Activated CD8-positive, alpha-beta memory T cell treated with anti-CD3 and anti-CD28 coated beads for 4 hours (primary cell): ENCODE data around the gene APBB1IP.
"Not testable (repeated sequence)": the region's sequence is repeated elsewhere in the genome, so short reads cannot be mapped to it uniquely, and the experiment has no call there.

Experiments used
- DNase-seq, 2 donors: peaks; one replicate each; pipeline ENCODE4 v3.0.0-alpha.2; 2020; ENCODE audit warnings: low read depth in 2 of 2

APBB1IP gene

DNA sequence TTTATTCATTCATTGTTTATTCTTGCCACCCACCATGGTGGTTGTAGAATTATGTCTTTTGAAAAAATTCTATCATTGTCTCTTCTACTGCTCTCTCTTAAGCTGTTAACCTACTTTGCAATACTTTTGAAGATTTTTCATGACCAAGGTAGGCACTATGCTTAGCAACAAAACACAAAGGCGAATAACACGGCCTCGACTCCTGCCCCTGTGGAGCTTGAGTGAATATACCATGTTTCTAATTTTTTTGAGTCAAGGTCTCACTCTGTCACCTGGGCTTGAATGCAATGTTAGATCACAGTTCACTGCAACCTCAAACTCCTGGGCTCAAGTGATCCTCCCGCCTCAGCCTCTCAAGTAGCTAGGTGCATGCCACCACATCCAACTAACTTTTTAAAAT, 39.4 kb downstream of the APBB1IP start:
- DNase-seq, result no peak

DNA sequence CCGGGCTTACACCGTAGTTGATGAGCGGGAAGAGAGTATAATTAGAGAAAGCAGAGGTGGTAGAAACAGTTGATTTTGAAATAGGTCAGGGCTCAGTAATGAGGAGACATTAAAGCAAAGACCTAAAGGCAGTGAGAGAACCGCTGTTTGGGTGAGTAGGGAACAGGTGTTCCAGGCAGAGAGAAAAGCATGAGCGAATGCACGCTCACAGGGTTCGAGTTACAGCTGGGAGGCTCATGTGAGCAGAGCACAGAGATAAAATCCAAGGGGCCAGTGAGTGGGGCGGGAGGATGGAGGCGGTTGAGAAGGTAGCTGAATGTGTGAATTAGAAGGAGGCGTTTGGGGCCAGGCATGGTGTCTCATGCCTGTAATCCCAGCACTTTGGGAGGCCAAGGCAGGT, 39.9 kb downstream of the APBB1IP start:
- no peak for DNase-seq

DNA sequence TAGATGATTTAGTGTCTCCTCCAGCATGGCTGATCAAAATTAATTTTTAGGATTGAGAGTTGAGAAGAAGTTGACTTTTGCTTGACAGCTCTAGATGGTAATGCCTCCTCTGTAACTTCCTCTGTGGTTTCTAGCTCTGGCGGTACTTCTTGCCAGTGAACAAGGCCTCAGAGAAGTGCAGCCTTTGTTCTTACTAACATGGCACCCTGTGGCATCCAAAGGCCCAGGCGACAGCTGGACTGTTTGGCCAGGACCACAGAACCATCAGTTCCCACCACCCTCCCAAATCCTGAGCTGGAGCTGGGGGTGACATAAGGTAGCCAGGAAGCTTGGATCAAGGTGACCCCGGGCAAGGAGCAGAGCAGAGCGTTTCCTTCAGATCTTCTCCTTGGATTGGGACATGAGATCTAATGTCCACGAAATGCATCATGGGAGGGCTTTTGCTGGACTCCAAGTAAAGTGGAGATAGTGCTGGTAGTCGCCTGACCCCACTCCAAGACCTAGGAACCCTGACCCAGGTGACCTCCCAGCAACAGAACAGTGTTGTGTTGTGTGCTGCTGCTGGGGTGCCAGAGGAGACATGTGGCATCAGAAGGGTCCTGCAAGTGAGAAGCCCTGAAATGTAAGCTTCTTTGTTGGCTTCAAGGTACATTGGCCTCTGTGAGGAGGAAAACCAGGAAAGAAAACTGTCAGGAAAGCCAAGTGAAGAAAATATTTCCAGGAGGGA, 41.8 kb downstream of the APBB1IP start:
- no peak for DNase-seq

DNA sequence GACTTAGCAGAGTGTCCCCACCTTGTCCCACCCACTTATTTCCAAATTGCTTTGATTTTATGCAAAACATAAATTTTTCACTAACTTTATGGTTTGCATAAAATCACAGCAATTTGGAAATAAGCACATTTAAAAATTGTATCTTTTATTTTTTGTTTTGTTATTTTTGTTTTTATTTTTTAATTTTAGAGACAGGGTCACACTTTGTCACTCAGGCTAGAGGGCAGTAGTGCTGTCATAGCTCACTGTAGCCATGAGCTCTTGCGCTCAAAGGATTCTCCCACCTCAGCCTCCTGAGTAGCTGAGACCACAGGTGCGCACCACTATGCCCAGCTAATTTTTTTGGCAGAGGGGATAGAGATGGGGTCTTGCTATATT, 43.2 kb downstream of the APBB1IP start:
- no peak for DNase-seq

DNA sequence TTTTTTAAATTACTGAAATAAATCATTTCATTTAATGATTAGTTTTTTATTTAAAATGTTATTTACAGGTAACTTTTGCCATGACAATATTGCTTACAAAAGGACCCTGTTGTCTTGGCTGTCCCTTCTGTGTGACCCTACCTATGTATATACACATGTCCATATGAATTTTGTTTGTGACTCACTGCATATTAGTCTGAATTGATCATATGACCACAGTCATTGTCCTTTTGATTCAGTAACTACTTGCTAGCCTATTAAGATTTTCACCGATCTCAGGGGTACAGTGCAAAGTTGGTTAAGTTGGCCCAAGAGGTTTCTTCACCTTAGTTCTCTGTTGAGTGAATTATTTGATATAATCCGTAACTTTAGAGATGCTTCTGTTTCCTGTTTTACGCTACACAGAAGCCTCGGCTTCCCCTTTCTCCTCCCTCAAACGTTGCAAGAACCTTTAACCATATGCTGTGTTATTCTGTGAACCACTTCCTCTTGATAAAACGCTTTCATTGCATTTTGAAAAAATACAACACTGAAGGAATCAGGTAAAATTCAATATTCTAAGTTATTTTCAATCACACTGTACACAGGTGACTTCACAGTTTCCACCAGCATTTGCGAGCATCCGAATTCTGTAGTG, 43.9 kb downstream of the APBB1IP start:
- no peak for DNase-seq

DNA sequence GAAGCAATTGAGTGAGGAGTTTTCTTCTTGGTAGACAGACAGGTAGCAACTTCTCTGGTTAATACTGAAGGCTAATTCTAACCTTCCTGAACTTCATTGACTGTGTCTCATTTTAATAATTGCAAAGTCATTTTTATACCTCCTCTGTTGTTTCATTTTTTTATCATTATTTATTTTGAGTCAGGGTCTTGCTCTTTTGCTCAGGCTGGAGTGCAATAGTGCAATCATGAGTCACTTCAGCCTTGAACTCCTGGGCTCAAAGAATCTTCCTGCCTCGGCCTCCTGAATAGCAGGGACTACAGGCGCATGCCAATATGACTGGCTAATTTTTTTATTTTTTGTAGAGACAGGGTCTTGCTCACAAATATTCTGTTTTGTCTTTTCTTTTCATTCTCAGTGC, 45.4 kb downstream of the APBB1IP start:
- no peak for DNase-seq

DNA sequence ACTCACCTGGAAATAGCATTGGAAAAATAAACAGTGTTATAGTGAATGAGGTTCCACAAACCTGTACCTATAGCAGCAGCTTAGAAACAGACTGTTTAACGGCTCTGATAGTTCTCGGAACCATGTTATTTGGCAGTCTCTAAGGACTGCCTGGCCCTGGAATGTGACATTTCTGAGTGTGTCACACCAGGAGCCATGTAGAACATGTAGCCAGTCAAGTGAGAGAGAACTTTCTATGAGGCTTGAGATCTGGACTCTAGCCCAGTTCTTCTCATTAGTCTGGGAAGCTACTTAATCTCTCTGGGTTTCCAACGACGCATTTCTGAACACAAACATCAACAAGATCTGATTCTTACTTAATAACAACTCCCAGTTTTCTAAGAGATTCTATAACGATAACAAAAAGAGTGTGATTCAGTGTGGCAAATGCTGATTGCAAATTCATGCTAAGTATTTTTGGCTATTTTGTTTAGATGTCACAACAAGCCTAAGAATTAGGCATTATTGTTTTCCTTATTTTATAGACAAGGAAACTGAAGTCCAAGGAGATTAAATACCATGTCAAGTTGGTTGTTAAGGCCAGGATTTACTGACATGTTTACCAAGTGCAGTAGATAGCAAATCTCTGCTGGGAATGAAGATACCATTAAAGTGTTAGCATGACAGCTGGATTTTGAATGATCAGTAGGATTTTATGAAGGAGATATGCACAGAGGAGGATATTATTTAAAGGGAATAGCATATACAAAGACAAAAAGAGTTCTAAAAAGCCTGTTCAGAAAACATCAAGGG, 47.2 kb downstream of the APBB1IP start:
- DNase-seq, result no peak

DNA sequence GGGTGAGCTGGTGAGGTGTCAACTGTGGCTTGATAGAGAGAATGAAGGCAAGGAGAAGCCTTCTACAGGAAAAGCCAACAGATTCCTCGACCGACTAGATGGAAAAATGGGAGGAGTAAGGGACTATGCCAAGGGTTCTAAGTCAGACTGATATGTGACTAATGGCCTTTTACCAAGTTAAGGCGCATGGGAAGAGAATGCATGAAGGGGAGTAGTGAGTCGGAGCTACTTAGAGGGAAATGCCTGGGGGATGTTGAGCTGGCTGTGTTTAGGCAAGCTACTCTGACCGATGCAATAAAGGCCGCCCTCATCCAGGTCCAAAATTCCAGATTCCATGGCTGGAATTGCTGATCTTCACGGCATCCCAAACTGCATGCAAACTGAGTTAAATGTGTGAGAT, 48.2 kb downstream of the APBB1IP start:
- DNase-seq, result no peak

DNA sequence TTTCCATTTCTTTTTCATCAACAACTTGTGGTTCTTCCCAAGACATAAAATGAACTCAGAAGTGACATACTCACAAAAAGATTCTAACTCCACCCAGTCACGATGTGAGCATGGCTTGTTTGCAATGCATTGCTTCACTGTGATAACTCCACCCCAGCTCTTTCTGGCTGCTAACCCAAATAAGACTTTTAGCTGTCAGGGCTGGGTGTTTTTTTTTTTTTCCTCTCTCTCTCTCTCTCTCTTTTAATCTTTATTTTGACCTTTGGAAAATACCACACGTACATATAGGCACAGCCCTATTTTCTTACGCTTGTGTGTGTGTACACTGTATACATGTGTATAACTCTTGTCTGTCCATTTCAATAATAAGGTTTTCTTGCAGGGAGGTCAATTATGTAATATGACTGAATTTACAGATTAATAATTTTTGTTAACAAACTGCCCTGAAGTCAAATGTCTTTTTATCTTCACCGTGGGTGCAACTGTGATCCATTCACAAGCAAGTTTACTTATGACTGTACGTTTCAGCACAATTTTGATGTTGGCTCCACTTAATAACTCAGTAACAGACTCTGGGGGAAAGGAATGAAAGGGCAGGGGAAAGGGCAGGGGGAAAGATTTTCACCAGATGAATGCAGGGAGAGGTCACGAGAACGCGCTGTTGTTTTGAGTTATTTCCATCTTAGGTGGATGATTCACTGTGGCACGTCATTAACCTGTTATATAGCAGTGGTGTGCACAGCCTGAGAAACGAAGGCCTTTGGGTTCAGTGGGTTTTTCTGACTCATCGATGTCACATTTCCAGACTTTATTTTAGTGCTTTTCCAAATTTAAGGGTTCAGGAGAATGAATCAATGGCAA, 49.1 kb downstream of the APBB1IP start:
- DNase-seq, result peak; percentile 41 to 64

DNA sequence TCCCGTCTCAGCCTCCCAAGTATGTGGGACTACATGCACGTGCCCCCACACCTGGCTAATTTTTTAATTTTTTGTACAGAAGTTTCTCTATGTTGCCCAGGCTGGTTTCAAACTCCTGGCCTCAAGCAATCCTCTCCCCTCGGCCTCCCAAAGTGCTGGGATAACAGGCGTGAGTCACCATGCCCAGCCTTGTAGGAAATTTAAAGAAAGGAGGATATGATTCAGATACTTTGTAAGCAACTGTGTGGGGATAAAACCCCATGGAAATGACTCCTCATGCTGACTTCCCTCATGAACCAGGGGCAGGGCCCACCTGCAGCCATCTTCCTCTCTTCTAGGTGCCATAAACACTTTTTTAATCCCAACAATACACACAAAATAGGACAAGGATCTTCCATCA, 50.2 kb downstream of the APBB1IP start:
- DNase-seq, result no peak

DNA sequence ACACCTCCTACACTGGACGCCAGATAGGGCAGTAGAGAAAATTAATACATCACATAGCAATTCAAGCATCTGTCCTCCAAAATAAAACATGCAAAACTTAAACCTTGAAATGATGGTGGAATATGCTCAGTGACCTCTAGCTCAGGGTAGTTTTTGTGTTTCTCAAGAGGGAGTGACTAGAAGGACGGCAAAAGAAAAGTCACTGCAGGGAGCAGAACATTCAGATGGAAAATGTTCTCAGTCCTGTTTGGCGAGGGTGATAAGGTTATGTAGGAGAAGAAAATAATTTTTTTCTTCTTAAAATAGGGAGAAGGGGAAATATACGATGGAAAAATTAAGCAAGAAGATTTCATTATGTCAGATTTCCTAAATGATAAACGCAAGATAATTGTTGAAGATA, 50.9 kb downstream of the APBB1IP start:
- no peak for DNase-seq

DNA sequence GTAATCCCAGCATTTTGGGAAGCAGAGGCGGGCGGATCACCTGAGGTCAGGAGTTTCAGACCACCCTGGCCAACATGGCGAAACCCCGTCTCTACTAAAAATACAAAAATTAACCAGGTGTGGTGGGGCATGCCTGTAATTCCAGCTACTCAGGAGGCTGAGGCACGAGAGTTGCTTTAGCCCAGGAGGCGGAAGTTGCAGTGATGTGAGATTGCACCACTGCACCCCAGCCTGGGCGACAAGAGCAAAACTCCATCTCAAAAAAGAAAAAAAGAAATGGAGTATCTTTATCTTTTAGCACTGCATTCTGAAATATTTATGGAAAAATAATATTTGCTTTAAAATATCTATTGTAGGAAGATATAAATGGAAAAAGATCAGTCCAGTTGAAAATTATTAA, 52.2 kb downstream of the APBB1IP start:
- not testable (repeated sequence) for DNase-seq

DNA sequence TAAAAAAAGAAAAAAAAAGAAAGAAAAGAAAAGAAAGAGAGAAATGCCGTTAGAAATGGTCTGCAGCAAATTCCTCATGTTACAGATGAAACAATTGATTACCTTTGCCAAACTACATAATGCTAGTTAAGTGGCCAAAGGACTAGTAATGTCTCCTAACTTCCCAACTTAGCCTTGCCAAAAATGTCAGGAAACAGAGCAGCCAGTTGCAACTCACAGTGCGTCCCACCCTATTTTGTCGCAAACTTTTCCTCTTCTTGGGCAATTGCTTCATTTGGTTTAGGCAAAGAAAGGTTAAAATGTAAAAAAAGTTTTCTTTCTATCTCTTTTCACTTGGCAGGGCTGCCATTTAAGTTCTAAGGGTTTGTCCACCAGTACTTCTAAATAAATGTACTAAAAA, 53.1 kb downstream of the APBB1IP start:
- no peak for DNase-seq

DNA sequence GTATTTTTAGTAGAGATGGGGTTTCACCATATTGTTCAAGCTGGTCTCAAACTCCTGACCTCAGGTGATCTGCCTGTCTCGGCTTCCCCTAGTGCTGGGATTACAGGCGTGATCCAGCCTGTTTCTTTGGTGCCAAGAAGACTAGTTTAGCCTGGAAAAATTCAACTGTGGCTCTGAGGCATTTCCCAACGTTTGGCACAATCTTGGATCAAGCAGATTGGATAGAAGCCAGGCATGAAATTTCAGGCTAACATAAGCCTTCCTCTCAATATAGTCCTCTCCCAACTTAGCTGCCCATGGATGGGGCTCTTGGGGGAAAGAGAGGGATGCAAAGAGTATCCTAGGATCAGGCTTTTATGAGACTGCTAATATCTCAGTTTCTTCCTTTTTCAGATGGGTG, 53.8 kb downstream of the APBB1IP start:
- DNase-seq, result no peak

DNA sequence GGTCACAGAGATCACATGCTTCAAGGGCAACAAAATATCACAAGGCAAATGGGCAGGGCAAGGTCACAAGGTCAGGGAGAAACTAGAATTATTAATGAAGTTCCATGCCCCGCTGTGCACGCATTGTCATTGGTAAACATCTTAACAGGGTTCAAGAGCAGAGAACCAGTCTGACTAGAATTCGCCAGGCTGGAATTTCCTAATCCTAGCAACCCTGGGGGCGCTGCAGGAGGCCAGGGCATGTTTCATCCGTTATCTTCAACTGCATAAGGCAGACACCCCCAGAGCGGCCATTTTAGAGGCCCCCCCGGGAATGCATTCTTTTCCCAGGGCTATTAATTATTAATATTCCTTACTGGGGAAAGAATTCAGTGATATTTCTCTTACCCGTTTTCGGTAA, 54.6 kb downstream of the APBB1IP start:
- DNase-seq, result not testable (repeated sequence)

DNA sequence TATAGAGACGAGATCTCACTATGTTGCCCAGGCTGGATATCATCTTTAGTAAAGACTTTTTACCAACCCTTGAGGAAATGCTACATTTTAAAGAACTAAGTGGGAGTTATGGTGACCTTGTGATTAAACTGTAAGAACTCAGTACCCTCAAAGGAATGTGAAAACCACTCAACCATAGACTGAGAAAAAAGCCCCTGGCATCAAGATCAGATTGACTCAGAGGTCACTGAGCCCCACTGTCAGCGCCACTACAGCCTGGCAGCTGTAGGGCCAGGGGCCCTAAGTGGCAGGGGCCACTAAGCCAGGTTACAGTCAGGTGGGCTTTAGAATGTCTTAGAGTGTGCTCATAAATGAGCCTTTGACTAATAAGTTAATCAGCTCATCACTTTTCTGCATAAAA, 55.9 kb downstream of the APBB1IP start:
- no peak for DNase-seq

DNA sequence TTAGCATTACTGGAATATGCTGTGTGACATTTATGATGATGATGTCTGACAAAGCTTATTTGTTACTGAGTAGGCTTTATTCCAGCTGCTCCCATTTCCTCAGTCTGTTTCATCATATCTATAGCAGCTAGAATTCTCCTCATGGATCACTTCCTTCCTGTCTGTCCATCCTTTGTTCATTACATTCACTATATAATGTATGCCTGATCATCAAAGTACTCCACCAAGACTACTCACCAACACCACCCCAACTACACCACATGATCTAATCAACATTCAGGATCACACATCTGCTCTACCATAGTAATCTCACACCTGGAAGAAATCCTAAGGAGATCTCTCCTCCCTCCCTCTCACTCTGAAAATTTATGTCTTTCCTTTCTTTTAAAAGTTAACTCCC, 61.3 kb downstream of the APBB1IP start:
- DNase-seq, result no peak

DNA sequence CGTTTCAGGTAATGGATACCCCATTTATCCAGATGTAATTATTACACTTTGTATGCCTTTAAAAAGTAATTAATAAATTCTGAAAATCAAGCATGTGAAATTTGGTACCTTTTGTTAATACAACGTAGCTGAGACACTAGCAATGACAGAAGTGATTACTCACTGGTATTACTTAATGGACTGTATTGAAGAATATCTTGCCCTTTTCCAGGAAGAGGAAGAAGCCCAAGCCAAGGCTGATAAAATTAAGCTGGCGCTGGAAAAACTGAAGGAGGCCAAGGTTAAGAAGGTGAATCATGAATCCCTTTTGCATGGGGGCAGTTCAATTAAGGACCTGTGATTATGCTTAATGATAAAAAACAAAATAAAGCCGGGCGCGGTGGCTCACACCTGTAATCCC, 64.8 kb downstream of the APBB1IP start:
- DNase-seq, result no peak

DNA sequence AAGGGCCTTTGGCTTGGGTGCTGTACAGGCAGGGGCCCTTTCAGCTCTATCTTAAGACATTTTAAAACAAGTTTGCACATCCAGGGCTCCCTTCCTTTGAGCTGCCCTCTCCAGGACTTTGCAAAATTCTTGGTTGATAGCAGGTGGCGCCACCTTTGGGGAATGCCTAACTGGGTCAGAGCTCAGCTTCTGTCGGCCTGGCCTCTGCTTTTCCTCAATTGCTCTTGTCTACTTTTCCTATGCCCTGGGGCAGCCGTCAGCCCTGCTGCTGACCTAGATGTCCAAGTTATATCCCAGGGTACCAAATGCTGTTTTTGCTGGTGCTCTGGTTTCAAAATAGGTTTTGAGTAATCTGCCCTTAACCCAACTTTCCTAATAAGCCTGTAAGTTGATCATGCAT, 65.8 kb downstream of the APBB1IP start:
- no peak for DNase-seq

DNA sequence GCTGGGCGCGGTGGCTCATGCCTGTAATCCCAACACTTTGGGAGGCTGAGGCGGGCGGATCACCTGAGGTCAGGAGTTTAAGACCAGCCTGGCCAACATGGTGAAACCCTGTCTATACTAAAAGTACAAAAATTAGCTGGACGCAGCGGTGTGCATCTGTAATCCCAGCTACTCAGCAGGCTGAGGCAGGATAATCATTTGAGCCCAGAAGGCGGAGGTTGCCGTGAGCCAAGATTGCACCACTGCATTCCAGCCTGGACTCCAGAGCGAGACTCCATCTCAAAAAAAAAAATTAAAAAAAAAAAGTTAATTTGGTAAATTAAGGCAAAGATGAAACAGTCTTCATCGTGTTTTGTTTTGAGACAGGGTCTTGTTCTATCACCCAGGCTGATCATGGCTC, 66.3 kb downstream of the APBB1IP start:
- DNase-seq, result not testable (repeated sequence)

DNA sequence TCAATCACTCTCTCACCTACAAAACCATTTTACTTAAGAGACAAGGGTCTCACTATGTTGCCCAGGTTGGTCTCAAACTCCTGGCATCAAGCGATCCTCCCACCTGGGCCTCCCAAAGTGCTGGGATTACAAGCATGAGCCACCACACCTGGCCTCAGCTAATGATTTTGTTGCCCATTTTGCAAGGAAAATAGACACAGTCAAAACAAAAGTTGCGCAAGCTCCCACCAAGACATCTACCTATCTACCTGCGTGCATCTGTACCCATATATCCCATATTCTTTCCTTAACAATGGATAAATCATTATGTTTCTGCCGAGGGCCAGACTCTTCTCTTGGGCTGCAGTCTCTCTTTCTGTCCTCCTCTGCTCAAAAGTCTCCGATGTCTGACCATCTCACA, 67.3 kb downstream of the APBB1IP start:
- DNase-seq, result no peak

DNA sequence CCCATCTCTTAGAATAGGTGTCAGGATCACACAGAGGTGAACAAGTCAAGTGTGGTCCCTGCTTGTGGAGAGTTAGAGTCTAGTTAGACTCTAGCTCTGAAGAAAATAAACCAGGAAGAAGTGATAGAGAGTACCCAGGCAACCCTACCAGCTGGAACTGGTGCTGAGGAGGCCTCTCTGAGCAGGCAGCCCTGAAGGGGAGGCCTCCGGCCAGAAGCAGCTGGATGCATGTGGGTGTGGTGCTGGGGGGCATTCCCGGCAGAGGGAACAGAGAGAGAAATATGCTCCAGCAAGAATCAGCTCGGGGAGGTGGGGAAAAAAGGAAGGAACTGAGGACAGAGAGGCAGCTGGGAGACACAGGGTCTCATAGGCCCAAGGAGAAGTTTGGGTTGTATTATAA, 68.6 kb downstream of the APBB1IP start:
- no peak for DNase-seq
